ENCODE results near the gene VPS13D.

VPS13D gene

GRCh38 chr1:12229835-12230548 lies at the start of gene VPS13D:
Gene VPS13D, plus strand, starts transcription at chr1:12230030. Its CDS starts 4,237 bp downstream, at chr1:12234267.
- DNase-seq (ENCODE audit: extremely low read depth in 1 of 2, low read depth in 1 of 2), result peak; percentile 64 to 76

- DNase-seq (ENCODE audit: extremely low read depth in 1 of 2, low read depth in 1 of 2), result no peak
Observed at GRCh38 chr1:12180315-12180714, 49.5 kb upstream of the VPS13D start.

DNA sequence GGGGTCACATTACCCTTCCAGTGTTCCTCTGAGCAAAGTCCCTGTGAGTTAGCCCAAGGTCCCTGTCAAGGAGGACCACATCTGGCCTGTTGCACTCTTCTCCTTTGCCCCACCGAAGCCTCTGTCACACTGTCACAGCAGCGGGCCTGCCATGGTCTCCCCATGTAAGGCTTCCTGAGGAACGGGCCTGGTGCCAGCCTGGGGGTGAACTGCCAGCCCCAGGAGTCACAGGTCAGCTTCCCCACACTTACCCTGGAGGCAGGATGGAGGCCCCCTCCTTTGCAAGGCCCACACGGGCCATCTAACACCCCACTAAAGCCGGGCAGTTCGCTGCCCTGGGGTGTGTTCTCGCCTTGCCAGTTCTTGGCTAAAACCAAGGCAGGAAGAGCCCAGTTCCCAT lies 48.9 kb upstream of the VPS13D start:
- no peak for DNase-seq (ENCODE audit: extremely low read depth in 1 of 2, low read depth in 1 of 2)

DNA sequence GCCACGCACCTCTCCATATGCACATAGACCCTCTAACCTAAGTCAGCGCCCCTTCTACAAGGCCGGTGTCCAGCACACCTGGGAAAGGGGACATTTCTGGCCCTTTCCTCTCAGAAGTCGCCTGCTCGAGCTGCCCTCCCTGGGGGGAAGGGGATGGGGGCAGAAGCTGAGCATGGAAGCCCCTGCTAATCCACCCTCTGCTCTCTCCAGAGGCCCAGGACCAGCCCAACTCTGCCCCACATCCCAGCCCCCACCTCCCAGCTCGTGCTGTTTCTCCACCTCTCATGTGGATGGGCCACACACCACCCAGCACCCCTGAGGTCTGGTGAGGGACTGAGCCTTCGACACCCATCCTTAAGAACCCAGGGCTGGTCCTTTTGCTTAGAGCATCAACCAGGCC lies 48.3 kb upstream of the VPS13D start:
- DNase-seq (ENCODE audit: extremely low read depth in 1 of 2, low read depth in 1 of 2), result no peak

- DNase-seq (ENCODE audit: extremely low read depth in 1 of 2, low read depth in 1 of 2), result no peak
Observed at GRCh38 chr1:12182410-12182984, 47.3 kb upstream of the VPS13D start.

DNA sequence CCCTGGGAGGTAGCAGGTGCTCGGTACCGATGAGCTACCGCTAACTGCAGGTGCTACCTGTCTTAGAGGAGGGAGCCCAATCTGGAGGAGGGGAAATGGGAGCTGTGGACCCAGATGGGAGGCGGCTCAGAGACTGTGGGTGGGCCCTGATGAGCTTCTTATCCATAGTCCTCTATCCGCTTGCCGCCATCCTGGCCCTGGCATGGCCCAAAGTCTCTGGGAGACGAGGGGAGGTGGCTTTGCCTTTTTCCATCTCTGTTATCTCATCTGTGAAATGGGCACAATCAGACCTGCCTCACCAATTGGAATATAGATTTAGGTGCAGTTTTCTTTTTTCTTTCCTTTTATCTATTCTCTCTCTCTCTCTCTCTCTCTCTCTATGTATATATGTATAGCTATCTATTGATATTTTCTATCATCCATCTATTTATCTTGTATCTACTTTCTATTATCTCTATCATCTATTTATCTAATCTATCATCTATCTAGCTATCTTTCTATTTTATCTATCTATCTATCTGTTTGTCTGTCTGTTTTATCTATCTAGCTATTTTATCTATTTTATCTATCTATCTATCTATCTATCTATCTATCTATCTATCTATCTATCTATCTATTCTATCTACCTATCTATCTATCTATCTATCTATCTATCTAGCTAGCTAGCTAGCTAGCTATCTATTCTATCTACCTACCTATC lies 46.6 kb upstream of the VPS13D start:
- DNase-seq (ENCODE audit: extremely low read depth in 1 of 2, low read depth in 1 of 2), result no peak

DNA sequence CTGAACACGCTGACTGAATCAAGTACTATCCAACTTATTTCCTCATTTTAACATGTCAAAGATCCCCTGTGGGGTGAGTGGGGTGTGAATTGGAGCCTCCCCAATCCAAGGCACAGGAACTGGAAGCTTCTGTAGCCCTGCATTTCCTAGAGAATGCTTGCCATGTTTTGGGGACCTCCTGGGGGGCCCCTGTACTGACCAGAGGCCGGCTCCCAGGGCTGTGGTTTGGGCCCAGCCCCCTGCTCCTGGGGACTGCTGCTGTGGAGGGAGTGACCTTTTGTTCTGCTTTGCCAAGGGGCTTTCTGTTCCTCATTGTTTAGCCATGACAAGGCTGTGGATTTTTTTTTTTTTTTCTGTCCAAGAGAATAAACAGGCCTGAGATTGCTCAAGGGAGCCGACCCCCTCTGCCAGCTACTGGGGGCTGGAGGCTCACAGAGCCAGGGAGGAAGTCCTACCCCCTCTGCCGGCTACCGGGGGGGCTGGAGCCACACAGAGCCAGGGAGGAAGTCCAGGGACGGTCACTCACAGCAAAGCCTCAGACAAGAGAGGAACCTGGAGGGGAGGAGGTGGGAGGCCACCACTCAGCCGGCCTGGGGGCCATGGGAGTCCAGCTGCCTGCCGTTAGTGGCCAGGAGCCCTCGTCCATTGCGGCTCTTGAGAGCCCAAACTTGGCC lies 45.7 kb upstream of the VPS13D start:
- DNase-seq (ENCODE audit: extremely low read depth in 1 of 2, low read depth in 1 of 2), result no peak

DNA sequence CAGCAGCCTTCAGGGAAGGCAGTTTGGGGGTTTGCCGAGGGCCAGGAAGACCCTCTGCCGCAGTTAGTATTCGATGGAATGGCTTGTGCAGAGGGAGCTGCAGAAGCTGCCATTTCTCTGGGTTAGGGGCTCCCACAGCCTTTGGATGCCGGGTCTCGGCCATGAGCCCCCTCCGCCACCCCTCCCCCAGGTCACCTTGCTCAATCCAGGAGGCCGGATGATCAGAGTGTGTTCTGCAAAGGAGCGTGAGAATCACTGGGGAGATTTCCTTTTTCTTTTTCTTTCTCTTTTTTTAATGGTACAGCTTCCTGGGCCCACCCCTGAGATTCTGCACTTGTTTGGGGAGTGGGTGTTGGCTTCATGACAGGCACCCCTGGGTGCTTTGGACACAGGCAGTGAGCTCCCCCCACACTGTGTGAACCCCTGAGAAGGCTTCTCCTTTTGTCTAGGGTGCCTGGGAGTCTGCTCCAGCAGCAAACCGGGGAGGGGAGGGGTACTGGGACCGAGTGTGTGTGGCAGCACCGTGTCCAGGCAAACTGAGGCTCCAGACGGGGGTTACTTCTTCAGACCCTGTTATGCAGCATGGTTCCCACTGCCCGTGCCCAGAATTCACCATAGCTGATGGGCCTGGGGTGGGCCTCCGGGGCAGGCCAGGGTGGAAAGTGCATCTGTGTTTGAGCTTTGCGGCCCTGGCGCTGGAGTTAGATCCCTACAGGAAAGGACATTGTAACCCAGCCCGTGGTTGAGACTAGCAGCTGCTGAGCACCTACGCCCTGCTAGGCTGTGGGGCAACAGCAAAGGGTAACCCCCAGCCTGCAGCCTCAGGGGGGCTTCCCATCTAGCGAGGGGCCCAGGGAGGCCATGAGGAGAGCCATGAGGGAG lies 44.6 kb upstream of the VPS13D start:
- no peak for DNase-seq (ENCODE audit: extremely low read depth in 1 of 2, low read depth in 1 of 2)

GRCh38 chr1:12185918-12186678 lies 43.7 kb upstream of the VPS13D start:
- no peak for DNase-seq (ENCODE audit: extremely low read depth in 1 of 2, low read depth in 1 of 2)

GRCh38 chr1:12186679-12186985 lies 43.2 kb upstream of the VPS13D start:
- DNase-seq (ENCODE audit: extremely low read depth in 1 of 2, low read depth in 1 of 2), result no peak

GRCh38 chr1:12188115-12188514 lies 41.7 kb upstream of the VPS13D start:
- no peak for DNase-seq (ENCODE audit: extremely low read depth in 1 of 2, low read depth in 1 of 2)

DNA sequence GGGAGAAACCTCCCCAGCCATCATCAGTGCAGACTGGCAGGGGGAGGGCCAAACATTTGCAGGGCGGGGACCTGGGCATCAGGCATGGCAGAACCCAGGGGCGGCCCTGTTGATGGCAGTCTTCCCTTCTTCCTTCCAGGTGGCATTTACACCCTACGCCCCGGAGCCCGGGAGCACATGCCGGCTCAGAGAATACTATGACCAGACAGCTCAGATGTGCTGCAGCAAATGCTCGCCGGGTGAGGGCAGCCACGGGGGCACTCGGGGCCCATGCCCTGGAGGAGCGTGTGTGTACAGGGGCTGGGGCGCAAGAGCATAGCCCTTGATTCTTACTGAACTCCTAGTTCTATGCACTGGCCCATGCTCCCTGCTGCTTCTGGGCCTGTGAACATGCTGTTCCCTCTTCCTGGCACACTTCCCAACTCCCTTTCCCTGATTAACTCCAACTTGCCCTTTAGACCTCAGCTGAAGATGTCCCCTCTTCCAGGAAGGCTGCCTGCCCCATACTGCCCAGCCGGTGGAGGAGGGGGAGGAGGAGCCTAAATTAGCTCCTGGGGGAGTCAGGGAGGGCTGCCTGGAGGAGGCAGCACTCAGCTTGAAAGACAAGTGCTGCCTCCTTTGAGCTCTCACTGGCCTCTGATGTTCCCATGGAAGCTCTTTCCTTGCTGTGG lies 41.0 kb upstream of the VPS13D start:
- DNase-seq (ENCODE audit: extremely low read depth in 1 of 2, low read depth in 1 of 2), result no peak

GRCh38 chr1:12189328-12189682 lies 40.5 kb upstream of the VPS13D start:
- DNase-seq (ENCODE audit: extremely low read depth in 1 of 2, low read depth in 1 of 2), result no peak

- no peak for DNase-seq (ENCODE audit: extremely low read depth in 1 of 2, low read depth in 1 of 2)
Observed at GRCh38 chr1:12191242-12192032, 38.4 kb upstream of the VPS13D start.

- DNase-seq (ENCODE audit: extremely low read depth in 1 of 2, low read depth in 1 of 2), result no peak
Observed at GRCh38 chr1:12194666-12195216, 35.1 kb upstream of the VPS13D start.

GRCh38 chr1:12195416-12195815 lies 34.4 kb upstream of the VPS13D start:
- no peak for DNase-seq (ENCODE audit: extremely low read depth in 1 of 2, low read depth in 1 of 2)

- DNase-seq (ENCODE audit: extremely low read depth in 1 of 2, low read depth in 1 of 2), result no peak
Observed at GRCh38 chr1:12196641-12197482, 33.0 kb upstream of the VPS13D start.

- no peak for DNase-seq (ENCODE audit: extremely low read depth in 1 of 2, low read depth in 1 of 2)
Observed at GRCh38 chr1:12197483-12197880, 32.3 kb upstream of the VPS13D start.
